Measurements from ENCODE around the gene LY6G5B. TPM values are rescaled to one million over a fixed set of nuclear protein-coding genes. Genes with fewer than 3 reads are reported as not detected.

LY6G5B gene
- total RNA-seq, 1 experiment from 2014 or later = 5.3 TPM

DNA sequence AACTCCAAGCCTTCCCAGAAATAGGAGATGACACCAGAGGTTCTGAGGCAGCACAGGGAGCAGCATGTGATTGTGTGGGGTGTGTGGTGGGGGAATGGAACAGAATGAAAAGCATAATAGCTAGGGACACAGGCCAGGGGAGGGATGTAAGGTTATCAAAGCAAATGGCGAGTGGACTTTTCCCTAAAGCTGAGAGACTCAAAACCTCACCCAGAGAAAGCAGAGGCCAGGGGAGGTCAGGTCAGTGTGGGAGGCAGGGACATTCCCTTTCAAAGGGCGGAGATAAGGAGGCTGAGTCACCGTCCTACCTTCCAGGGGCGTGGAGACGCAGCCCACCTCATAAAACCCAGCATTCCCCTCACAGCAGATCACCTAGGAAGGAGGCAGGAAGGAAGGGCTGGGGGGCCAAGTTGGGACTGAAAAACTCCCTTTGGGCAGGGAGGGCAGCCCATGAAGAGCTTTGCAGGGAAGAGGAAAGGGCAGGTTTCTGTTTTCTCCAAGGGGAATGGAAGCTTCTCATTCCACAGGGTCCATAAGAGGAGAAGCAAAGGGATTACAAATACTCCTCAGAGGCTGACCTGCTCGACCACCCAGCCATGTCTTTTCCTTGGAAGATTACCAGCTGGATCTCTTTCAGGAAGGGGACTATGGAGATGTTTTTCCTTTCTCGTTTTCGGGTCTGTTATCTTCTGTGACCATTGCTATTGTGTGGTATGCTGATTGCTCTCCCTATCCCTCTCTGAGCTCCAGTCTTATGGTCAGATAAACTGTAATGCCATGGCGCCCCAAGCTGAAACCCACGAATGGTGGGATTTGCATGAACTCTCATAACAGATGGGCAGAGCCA, 20.7 kb downstream of the LY6G5B start:
- no peak overlapping the region for H3K9ac ChIP-seq (ENCODE audit: low read length)
- ATAC-seq = peak; percentile 35
- H3K9me3 ChIP-seq (ENCODE audit: low read length) = no peaks in the 10 kb centered on the region
- BruUV-seq (replicated peaks) = no TSS peak
- H3K79me2 ChIP-seq (ENCODE audit: low read length) = no peaks in the 10 kb centered on the region
- POLR2A ChIA-PET (ENCODE audit: unreplicated experiment) = interaction anchor here (0.6 to 0.7 kb wide), 2 partner anchors 32 to 1095 kb away, joined by 3 to 7 read pairs; no protein-coding TSS in a partner anchor
- no peak overlapping the region for H2AFZ ChIP-seq (ENCODE audit: low read length)
- no peak for DNase-seq
- no peak overlapping the region for H3K4me2 ChIP-seq (ENCODE audit: low read length)
- no peaks in the 10 kb centered on the region for H4K20me1 ChIP-seq (ENCODE audit: low read length)
- H3K9me2 ChIP-seq (replicated peaks; ENCODE audit: low read length) = no peaks in the 10 kb centered on the region
- CTCF ChIA-PET = interaction anchor here (0.8 kb wide), 1 partner anchor 140 kb away, joined by 3 read pairs; no protein-coding TSS in a partner anchor
- no peaks in the 10 kb centered on the region for H3F3A ChIP-seq (ENCODE audit: low read length, unreplicated experiment)
- H3K27me3 ChIP-seq (ENCODE audit: low read length) = no peaks in the 10 kb centered on the region
- H3K4me3 ChIP-seq (ENCODE audit: low read length) = no peak overlapping the region
- no peak overlapping the region for H3K27ac ChIP-seq (ENCODE audit: low read length)
- H3K4me1 ChIP-seq (ENCODE audit: insufficient read depth, low read length) = 0 out of 2 replicates have a peak, but pooled peaks cover 3% of the 10 kb centered on the region
- TF ChIP-seq EZH2phosphoT487 (IDR thresholded peaks at IDR 0.05; ENCODE audit: borderline replicate concordance, low read length) = no peak
- TF ChIP-seq, protein P1, sequence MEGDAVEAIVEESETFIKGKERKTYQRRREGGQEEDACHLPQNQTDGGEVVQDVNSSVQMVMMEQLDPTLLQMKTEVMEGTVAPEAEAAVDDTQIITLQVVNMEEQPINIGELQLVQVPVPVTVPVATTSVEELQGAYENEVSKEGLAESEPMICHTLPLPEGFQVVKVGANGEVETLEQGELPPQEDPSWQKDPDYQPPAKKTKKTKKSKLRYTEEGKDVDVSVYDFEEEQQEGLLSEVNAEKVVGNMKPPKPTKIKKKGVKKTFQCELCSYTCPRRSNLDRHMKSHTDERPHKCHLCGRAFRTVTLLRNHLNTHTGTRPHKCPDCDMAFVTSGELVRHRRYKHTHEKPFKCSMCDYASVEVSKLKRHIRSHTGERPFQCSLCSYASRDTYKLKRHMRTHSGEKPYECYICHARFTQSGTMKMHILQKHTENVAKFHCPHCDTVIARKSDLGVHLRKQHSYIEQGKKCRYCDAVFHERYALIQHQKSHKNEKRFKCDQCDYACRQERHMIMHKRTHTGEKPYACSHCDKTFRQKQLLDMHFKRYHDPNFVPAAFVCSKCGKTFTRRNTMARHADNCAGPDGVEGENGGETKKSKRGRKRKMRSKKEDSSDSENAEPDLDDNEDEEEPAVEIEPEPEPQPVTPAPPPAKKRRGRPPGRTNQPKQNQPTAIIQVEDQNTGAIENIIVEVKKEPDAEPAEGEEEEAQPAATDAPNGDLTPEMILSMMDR (conservative IDR thresholded peaks at IDR 0.05; ENCODE audit: low read depth, low read length) = no peak
- TF ChIP-seq EZH2 (IDR thresholded peaks at IDR 0.05; ENCODE audit: low read length, unreplicated experiment) = no peak
- intact Hi-C loops (cut with micrococcal nuclease) = no loop called here
- peaks cover 8% of the 10 kb centered on the region; the same call in 1 of the 2 replicates for H3K36me3 ChIP-seq (ENCODE audit: low read depth, low read length)

DNA sequence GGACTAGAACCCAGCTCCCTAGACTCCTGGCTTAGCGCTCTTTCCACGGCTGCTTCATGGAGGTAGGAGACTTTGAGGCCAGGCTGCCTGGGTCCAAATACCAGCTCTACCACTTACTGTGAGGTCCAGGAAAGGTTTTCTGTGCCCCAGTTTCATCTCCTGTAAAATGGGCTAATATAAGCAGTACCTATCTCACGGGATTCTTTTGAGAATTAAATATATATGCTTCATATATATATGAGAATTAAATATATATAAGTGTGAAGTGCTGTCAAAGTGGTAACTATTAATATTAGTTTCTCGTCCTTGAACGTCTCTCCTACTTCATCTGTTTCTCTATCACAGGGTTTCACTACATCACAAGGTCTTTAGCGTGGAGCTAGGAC, 21.3 kb downstream of the LY6G5B start:
- CTCF ChIA-PET = no interaction called here
- no peaks in the 10 kb centered on the region for H3K27me3 ChIP-seq (ENCODE audit: low read length)

More for the DNA sequence above, 21.3 kb downstream of the LY6G5B start:
- no TSS peak for BruUV-seq (replicated peaks)
- intact Hi-C loops (cut with micrococcal nuclease) = no loop called here
- Histone ChIP-seq H3K4me2 (ENCODE audit: low read length) (no peak overlapping the region), H3K9me3 (ENCODE audit: low read length) (no peaks in the 10 kb centered on the region), H3F3A (ENCODE audit: low read length, unreplicated experiment) (no peaks in the 10 kb centered on the region), H3K36me3 (ENCODE audit: low read depth, low read length) (peaks cover 8% of the 10 kb centered on the region; the same call in 1 of the 2 replicates), H4K20me1 (ENCODE audit: low read length) (no peaks in the 10 kb centered on the region), H2AFZ (ENCODE audit: low read length) (no peak overlapping the region), H3K9ac (ENCODE audit: low read length) (no peak overlapping the region), H3K27ac (ENCODE audit: low read length) (no peak overlapping the region), H3K4me3 (ENCODE audit: low read length) (no peak overlapping the region), H3K9me2 (replicated peaks; ENCODE audit: low read length) (no peaks in the 10 kb centered on the region), H3K79me2 (ENCODE audit: low read length) (no peaks in the 10 kb centered on the region), H3K4me1 (ENCODE audit: insufficient read depth, low read length) (0 out of 2 replicates have a peak, but pooled peaks cover 3% of the 10 kb centered on the region)
- DNase-seq = no peak
- TF ChIP-seq EZH2 (IDR thresholded peaks at IDR 0.05; ENCODE audit: low read length, unreplicated experiment) = no peak
- TF ChIP-seq, protein P1 (conservative IDR thresholded peaks at IDR 0.05; ENCODE audit: low read depth, low read length) = no peak
- TF ChIP-seq EZH2phosphoT487 (IDR thresholded peaks at IDR 0.05; ENCODE audit: borderline replicate concordance, low read length) = no peak
- POLR2A ChIA-PET (ENCODE audit: unreplicated experiment) = no interaction called here
- no peak for ATAC-seq

Measured in PC-3 (cell line).